B cell (primary cell): Measurements from ENCODE around the gene APCDD1. TPM values are rescaled to one million over a fixed set of nuclear protein-coding genes. Genes with fewer than 3 reads are reported as not detected.

Experiments used
- ATAC-seq: fragments of 200-7000 bp; cut with Tn5 transposase; one replicate; pipeline ENCODE4 v1.10.0; 2021; ENCODE audit warnings: low read depth, mild to moderate bottlenecking, moderate number of reproducible peaks, moderate library complexity
- CTCF ChIA-PET: fragments of 350-600 bp; sonication (Branson Sonifier 250); formaldehyde crosslinking; loops from one replicate; lab custom pipeline; 2021; ENCODE audit warnings: antibody characterized with exemption, inconsistent platforms; lab: Charles Lee
- POLR2A ChIA-PET: fragments of 350-600 bp; sonication (Branson Sonifier 250); formaldehyde crosslinking; loops from one replicate; lab custom pipeline; 2021; ENCODE audit warnings: antibody characterized with exemption; lab: Charles Lee
- DNase-seq: peaks from one replicate; pipeline ENCODE4 v3.0.0; 2013
- H2AFZ ChIP-seq: 2 replicates; pipeline ENCODE4 v1.6.1; 2012; ENCODE audit warnings: mild to moderate bottlenecking, low read depth, low read length; ENCODE audit not compliant: insufficient read depth, poor library complexity, severe bottlenecking
- H3K27ac ChIP-seq, 2 donors: 1 replicate in 1 of 2; 2 replicates in 1 of 2; pipeline ENCODE4 v1.5.1; 2012 to 2013; ENCODE audit warnings: low read length in 2 of 2, mild to moderate bottlenecking in 2 of 2, moderate library complexity in 1 of 2
- H3K27me3 ChIP-seq, 4 experiments: fragments of 200-600 bp in 1 of 4; sonication (generic) in 1 of 4; replicated peaks in 1 of 4; 1 replicate in 2 of 4; 2 replicates in 2 of 4; pipeline versions ENCODE4 v1.6.1 to v1.7.0; 2013 to 2016; ENCODE audit warnings: low read length in 3 of 4, mild to moderate bottlenecking in 2 of 4, mixed read lengths in 1 of 4, moderate library complexity in 1 of 4; ENCODE audit not compliant: insufficient read depth in 4 of 4, control insufficient read depth in 3 of 4; ENCODE audit errors: control extremely low read depth in 1 of 4
- H3K36me3 ChIP-seq, 2 experiments: replicated peaks in 1 of 2; 1 replicate in 1 of 2; 2 replicates in 1 of 2; pipeline versions ENCODE4 v1.6.1 to v1.7.1; 2013; ENCODE audit warnings: low read length in 1 of 2; ENCODE audit not compliant: insufficient read depth in 2 of 2, control insufficient read depth in 1 of 2; ENCODE audit errors: control extremely low read depth in 1 of 2, extremely low read depth in 1 of 2
- H3K4me1 ChIP-seq, 2 donors: fragments of 200-600 bp in 1 of 2; sonication (generic) in 1 of 2; 1 replicate in 1 of 2; 2 replicates in 1 of 2; pipeline versions ENCODE4 v1.5.1 to v1.6.1; 2013 to 2017; ENCODE audit warnings: low read length in 2 of 2; ENCODE audit not compliant: control insufficient read depth in 2 of 2, insufficient read depth in 2 of 2
- H3K4me2 ChIP-seq: replicated peaks from 2 replicates; pipeline ENCODE3; 2012; ENCODE audit warnings: mild to moderate bottlenecking, low read depth, low read length; ENCODE audit not compliant: poor library complexity, severe bottlenecking
- H3K4me3 ChIP-seq, 5 experiments: fragments of 200-600 bp in 1 of 5; sonication (generic) in 1 of 5; 1 replicate in 3 of 5; 2 replicates in 2 of 5; pipeline versions ENCODE4 v1.5.1 to v1.7.0; 2011 to 2016; ENCODE audit warnings: low read length in 4 of 5, mild to moderate bottlenecking in 4 of 5, low read depth in 2 of 5, control low read depth in 1 of 5, moderate library complexity in 1 of 5; ENCODE audit not compliant: insufficient read depth in 1 of 5; ENCODE audit errors: control extremely low read depth in 1 of 5, extremely low read depth in 1 of 5
- H3K79me2 ChIP-seq: fragments of 200-600 bp; sonication (generic); one replicate; pipeline ENCODE4 v1.6.0; 2016; ENCODE audit warnings: low read length; ENCODE audit not compliant: control insufficient read depth, insufficient read depth
- H3K9ac ChIP-seq: fragments of 200-600 bp; sonication (generic); 2 replicates; pipeline ENCODE4 v1.6.1; 2017; ENCODE audit warnings: mild to moderate bottlenecking, low read length, moderate library complexity
- H3K9me3 ChIP-seq, 3 donors: one replicate each; pipeline versions ENCODE4 v1.6.1 to v1.7.1; 2013; ENCODE audit warnings: low read length in 2 of 3; ENCODE audit not compliant: control insufficient read depth in 2 of 3, insufficient read depth in 1 of 3; ENCODE audit errors: control extremely low read depth in 1 of 3
- H4K20me1 ChIP-seq: 2 replicates; pipeline ENCODE4 v1.6.0; 2012; ENCODE audit warnings: mild to moderate bottlenecking, low read length; ENCODE audit not compliant: insufficient read depth, control insufficient read depth, poor library complexity, severe bottlenecking
- H3K27ac Mint-ChIP-seq: one replicate; pipeline ENCODE4 v1.8.0; 2021; ENCODE audit warnings: mixed read lengths
- H3K27me3 Mint-ChIP-seq: one replicate; pipeline ENCODE4 v1.8.0; 2021; ENCODE audit warnings: mixed read lengths
- H3K4me1 Mint-ChIP-seq: one replicate; pipeline ENCODE4 v1.8.0; 2021; ENCODE audit warnings: mixed read lengths
- H3K4me3 Mint-ChIP-seq: one replicate; pipeline ENCODE4 v1.8.0; 2021; ENCODE audit warnings: mixed read lengths
- H3K9me3 Mint-ChIP-seq: one replicate; pipeline ENCODE4 v1.8.0; 2022; ENCODE audit warnings: mixed read lengths; ENCODE audit not compliant: insufficient read depth
- EZH2 ChIP-seq: IDR thresholded peaks from 2 replicates; pipeline ENCODE4 v1.6.1; 2012; ENCODE audit warnings: borderline replicate concordance, low read depth, mild to moderate bottlenecking, moderate library complexity, low read length; ENCODE audit not compliant: insufficient read depth, poor library complexity, severe bottlenecking
- WGBS: methylation state at CpG from one replicate; pipeline ENCODE4 v1.1.5; 2013; ENCODE audit warnings: missing lambda C conversion rate; ENCODE audit not compliant: insufficient coverage; 5-methylcytosine and 5-hydroxymethylcytosine counted together
- intact Hi-C: fragments of 100-400 bp; cut with micrococcal nuclease; formaldehyde crosslinking; loops from one replicate; pipeline ENCODE4 v1.10.0; 2022
- polyA plus RNA-seq: library from polyadenylated mRNA; depleted of rRNA; stranded (reverse); fragments of >200 nt; gene quantifications from 2 replicates; pipeline ENCODE4 v1.2.3, GENCODE V29; 2012
- total RNA-seq, 2 donors: library from RNA; stranded (reverse); fragments of 120-200 nt in 1 of 2; gene quantifications; 1 replicate in 1 of 2; 2 replicates in 1 of 2; pipeline versions ENCODE4 v1.2.3 to v1.2.4, GENCODE V29; 2013 to 2022
- TF ChIP-seq, protein P1 (sequence below): fragments of 200-600 bp; IDR thresholded peaks from one replicate; pipeline ENCODE4 v1.8.0; 2022; ENCODE audit warnings: antibody characterized with exemption, mild to moderate bottlenecking

Gene APCDD1
- total and polyA plus RNA-seq, 2 donors (not counting 1 experiment from before 2014, with no cell fraction given): 1.0 to 1.1 TPM

- CTCF ChIA-PET: no interaction called here
- no peaks in the 10 kb centered on the region for H3K27me3 Mint-ChIP-seq
- 77% methylated on average over 11 of the region's 16 CpGs for WGBS
Measured at GRCh38 chr18:10405816-10406663, 48.4 kb upstream of the APCDD1 start.

GRCh38 chr18:10408131-10408530 lies 46.3 kb upstream of the APCDD1 start:
- ATAC-seq: no peak
- Histone ChIP-seq H3K4me2 (no peak overlapping the region), H3K9me3 (no peaks in the 10 kb centered on the region), H3K36me3 (no peaks in the 10 kb centered on the region), H3K9ac (no peak overlapping the region), H3K79me2 (no peaks in the 10 kb centered on the region), H4K20me1 (no peaks in the 10 kb centered on the region), H3K4me1 (no peaks in the 10 kb centered on the region), H3K27me3 (no peaks in the 10 kb centered on the region), H3K27ac (no peak overlapping the region), H3K4me3 (no peak overlapping the region), H2AFZ (no peak overlapping the region)
- intact Hi-C loops: no loop called here
- POLR2A ChIA-PET: no interaction called here
- 91% methylated on average over 7 of the region's 7 CpGs for WGBS
- Mint-ChIP-seq H3K4me3 (no peak overlapping the region), H3K27me3 (no peaks in the 10 kb centered on the region), H3K9me3 (no peaks in the 10 kb centered on the region), H3K27ac (no peak overlapping the region), H3K4me1 (no peaks in the 10 kb centered on the region)
- no peak for DNase-seq
- CTCF ChIA-PET: no interaction called here
- TF ChIP-seq EZH2: no peak
- TF ChIP-seq, protein P1, sequence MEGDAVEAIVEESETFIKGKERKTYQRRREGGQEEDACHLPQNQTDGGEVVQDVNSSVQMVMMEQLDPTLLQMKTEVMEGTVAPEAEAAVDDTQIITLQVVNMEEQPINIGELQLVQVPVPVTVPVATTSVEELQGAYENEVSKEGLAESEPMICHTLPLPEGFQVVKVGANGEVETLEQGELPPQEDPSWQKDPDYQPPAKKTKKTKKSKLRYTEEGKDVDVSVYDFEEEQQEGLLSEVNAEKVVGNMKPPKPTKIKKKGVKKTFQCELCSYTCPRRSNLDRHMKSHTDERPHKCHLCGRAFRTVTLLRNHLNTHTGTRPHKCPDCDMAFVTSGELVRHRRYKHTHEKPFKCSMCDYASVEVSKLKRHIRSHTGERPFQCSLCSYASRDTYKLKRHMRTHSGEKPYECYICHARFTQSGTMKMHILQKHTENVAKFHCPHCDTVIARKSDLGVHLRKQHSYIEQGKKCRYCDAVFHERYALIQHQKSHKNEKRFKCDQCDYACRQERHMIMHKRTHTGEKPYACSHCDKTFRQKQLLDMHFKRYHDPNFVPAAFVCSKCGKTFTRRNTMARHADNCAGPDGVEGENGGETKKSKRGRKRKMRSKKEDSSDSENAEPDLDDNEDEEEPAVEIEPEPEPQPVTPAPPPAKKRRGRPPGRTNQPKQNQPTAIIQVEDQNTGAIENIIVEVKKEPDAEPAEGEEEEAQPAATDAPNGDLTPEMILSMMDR: no peak

More at GRCh38 chr18:10405816-10406663, 48.4 kb upstream of the APCDD1 start:
- no peak for DNase-seq
- H3K27ac ChIP-seq: no peak overlapping the region
- no peaks in the 10 kb centered on the region for H4K20me1 ChIP-seq
- H3K36me3 ChIP-seq: no peaks in the 10 kb centered on the region
- Mint-ChIP-seq H3K9me3 (no peaks in the 10 kb centered on the region), H3K4me3 (no peak overlapping the region), H3K27ac (no peak overlapping the region), H3K4me1 (peaks cover 5% of the 10 kb centered on the region)
- H3K27me3 ChIP-seq: peaks cover 0 to 3% (median 0%) of the 10 kb centered on the region in 4 experiments
- POLR2A ChIA-PET: no interaction called here
- no peak overlapping the region for H3K9ac ChIP-seq
- no peak for ATAC-seq
- no peaks in the 10 kb centered on the region for H3K9me3 ChIP-seq
- H2AFZ ChIP-seq: no peak overlapping the region
- H3K79me2 ChIP-seq: no peaks in the 10 kb centered on the region
- H3K4me1 ChIP-seq: no peaks in the 10 kb centered on the region
- no peak for TF ChIP-seq EZH2
- no peak overlapping the region for H3K4me3 ChIP-seq
- H3K4me2 ChIP-seq: no peak overlapping the region
- intact Hi-C loops: no loop called here
